GM23338 (cell line): Measurements from ENCODE around the gene FOXD4L1.
"Not testable (repeated sequence)": the region's sequence is repeated elsewhere in the genome, so short reads cannot be mapped to it uniquely, and the experiment has no call there.

Experiments used
- CTCF ChIP-seq, 2 experiments: fragments of 200-600 bp in 1 of 2; sonication (generic) in 1 of 2; conservative IDR thresholded peaks; 2 replicates each; pipeline versions ENCODE4 v1.5.1 to v1.6.1; 2016 to 2017; ENCODE audit warnings: antibody characterized with exemption in 2 of 2, low read depth in 2 of 2, mild to moderate bottlenecking in 2 of 2, moderate library complexity in 1 of 2
- POLR2AphosphoS5 ChIP-seq: IDR thresholded peaks from 2 replicates; pipeline ENCODE4 v1.6.1; 2016; ENCODE audit warnings: antibody characterized with exemption, low read depth
- STAT1 ChIP-seq: IDR thresholded peaks from one replicate; pipeline ENCODE4 v1.6.1; 2016; ENCODE audit warnings: antibody characterized with exemption; ENCODE audit not compliant: unreplicated experiment

DNA sequence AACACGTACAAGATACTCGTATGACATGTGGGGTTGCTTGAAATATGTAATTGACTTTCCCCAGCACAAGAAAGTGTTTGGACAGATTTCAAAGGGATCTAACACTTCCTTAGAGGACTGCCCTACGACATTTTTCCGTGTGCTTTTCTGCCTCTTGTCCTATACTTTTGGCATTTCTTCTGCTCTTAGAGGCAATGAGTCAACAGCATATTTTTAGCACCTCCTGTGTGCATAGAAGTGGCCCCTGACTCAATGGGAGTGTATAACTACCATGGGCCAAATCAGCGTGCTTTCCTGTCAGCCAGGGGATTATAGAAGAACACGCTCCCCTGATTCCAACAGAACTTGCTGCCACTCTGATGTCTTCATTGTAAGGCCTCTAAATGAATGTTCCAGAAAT is 38.1 kb downstream of the FOXD4L1 start:
- not testable (repeated sequence) for TF ChIP-seq STAT1; CTCF (conservative IDR thresholded peaks at IDR 0.05; ENCODE audit: low read depth in 2 of 2); POLR2AphosphoS5
